Stomach smooth muscle (tissue), 2 donors: ENCODE data around the gene TFF2.

Experiments
- H3K27ac ChIP-seq: one replicate; pipeline ENCODE4 v1.7.0; 2013; ENCODE audit warnings: mild to moderate bottlenecking, low read length, inconsistent platforms
- H3K27me3 ChIP-seq, 2 donors: one replicate each; pipeline ENCODE4 v1.7.0; 2013; ENCODE audit warnings: low read length in 2 of 2; ENCODE audit not compliant: insufficient read depth in 2 of 2, control insufficient read depth in 1 of 2
- H3K36me3 ChIP-seq, 2 donors: one replicate each; pipeline ENCODE4 v1.7.0; 2013; ENCODE audit warnings: low read length in 2 of 2; ENCODE audit not compliant: control insufficient read depth in 2 of 2, insufficient read depth in 2 of 2
- H3K4me1 ChIP-seq: one replicate; pipeline ENCODE4 v1.7.0; 2013; ENCODE audit warnings: low read length; ENCODE audit not compliant: control insufficient read depth, insufficient read depth
- H3K4me3 ChIP-seq, 2 donors: one replicate each; pipeline ENCODE4 v1.7.0; 2013; ENCODE audit warnings: low read length in 2 of 2
- H3K9ac ChIP-seq, 2 donors: one replicate each; pipeline ENCODE4 v1.7.0; 2013; ENCODE audit warnings: low read length in 2 of 2, mild to moderate bottlenecking in 1 of 2
- H3K9me3 ChIP-seq, 2 donors: one replicate each; pipeline ENCODE4 v1.7.0; 2013; ENCODE audit warnings: low read length in 2 of 2; ENCODE audit not compliant: control insufficient read depth in 2 of 2
- donor health status: healthy.
- donor health status: Pancreatic carcinoma.

The TFF2 gene

DNA sequence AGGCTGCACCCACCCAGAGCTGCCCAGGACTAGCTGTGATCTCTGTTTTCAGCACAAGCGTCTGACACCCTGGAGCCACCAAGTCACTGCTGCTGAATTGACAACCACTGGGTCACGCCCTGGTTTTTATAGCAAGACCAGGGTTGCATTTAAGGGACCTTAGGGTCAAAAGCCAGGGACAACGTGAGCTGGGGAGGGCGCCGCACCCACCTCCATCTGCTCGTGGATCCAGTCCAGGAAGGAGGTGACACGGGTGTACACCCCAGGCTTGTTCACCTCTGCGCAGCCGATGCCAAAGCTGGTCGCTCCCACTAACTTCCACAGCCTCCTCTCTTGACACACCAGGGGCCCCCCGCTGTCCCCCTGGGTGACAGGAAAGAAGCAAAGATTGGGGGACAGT lies 24.7 kb upstream of the TFF2 start:
- no peak overlapping the region for H3K4me3 ChIP-seq
- no peak overlapping the region for H3K27ac ChIP-seq

DNA sequence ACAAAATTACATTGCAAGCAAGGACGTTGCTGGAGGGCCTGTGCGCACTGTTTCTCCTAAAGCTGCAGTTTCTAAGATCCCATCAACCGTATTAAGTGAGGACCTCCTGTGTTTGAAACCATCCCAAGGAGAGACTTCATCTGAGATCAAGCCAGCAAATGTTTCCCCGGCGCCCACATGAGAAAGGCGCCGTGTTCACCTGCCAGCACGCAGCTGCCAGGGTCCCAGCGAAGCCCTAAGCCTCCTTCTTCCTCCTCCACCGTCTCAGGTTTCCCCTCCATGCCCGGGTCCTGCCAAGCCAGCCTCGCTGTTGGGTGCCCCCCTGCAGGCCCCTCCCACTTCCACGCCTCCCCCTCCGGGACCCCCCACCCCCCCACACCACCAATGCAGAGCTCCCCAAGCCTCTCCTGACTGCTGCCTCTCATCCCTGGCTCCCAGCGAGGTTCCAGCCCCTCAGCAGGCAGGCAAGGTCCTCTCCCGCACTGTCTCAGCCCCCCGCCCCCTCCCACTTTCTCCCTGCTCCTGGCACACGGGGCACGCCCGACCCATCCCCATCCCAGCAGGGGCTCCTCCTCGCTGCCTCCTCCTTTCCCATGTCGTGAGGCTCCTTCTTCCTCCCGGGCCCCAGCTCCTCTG lies 24.2 kb upstream of the TFF2 start:
- no peak overlapping the region for H3K9ac ChIP-seq

More for the DNA sequence above, 24.7 kb upstream of the TFF2 start:
- Histone ChIP-seq H3K36me3 (no peaks in the 10 kb centered on the region), H3K27me3 (peaks cover 9 to 17% of the 10 kb centered on the region in 2 donors), H3K9ac (no peak overlapping the region), H3K9me3 (no peaks in the 10 kb centered on the region), H3K4me1 (no peaks in the 10 kb centered on the region)

DNA sequence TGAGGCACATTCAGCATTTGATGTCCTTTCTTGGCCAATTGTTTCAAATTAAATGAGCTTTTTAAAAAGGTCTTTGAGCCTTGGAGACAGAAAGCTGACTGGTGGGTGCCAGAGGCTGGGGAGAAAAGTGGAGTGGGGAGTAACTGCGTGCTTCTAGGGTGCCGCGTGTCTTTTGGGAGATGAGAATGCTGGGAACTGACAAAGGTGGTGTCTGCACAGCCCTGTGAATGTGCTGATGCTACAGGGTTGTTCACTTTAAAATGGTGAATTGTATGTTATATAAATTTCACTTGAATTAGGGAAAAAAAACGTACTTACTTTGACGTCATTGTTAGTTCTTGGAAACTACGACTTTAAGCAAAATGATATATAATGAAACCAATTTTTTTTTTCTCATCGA lies 23.7 kb upstream of the TFF2 start:
- Histone ChIP-seq H3K36me3 (no peaks in the 10 kb centered on the region), H3K4me3 (no peak overlapping the region), H3K4me1 (no peaks in the 10 kb centered on the region), H3K27ac (no peak overlapping the region), H3K27me3 (peaks cover 12 to 20% of the 10 kb centered on the region in 2 donors), H3K9me3 (no peaks in the 10 kb centered on the region), H3K9ac (no peak overlapping the region)

More for the DNA sequence above, 24.2 kb upstream of the TFF2 start:
- H3K27ac ChIP-seq: no peak overlapping the region
- H3K4me3 ChIP-seq: no peak overlapping the region
- no peaks in the 10 kb centered on the region for H3K9me3 ChIP-seq
- H3K36me3 ChIP-seq: no peaks in the 10 kb centered on the region
- peaks cover 12 to 20% of the 10 kb centered on the region in 2 donors for H3K27me3 ChIP-seq
- no peaks in the 10 kb centered on the region for H3K4me1 ChIP-seq

DNA sequence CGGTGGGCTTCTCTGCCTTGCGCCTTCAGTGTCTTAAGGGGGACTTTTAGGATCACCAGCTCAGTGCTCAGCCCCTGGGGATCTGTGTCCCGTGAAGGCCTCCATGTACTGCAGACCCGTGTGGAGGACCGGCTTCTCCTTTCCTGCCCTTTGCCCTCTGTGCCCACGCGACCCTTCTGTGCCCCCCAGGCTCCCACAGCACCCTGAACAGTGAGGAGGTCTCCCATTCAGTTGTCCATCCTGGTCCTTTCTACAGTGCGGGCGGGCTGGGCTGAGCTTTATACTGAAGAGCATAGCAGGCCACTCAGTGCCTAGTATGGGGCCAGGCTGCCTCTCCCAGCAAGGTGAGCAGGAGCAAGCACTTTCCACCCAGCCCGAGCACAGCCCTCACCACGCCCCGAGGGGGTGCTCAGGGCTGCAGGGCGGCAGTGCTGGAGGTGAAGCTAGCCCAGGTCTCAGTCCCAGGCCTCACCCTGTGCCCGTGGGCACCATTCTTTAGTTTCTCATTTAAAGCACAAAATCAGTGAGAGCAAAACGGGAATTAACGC lies 23.2 kb upstream of the TFF2 start:
- no peaks in the 10 kb centered on the region for H3K36me3 ChIP-seq
- no peaks in the 10 kb centered on the region for H3K4me1 ChIP-seq
- H3K9ac ChIP-seq: no peak overlapping the region
- H3K27me3 ChIP-seq: peaks cover 12 to 20% of the 10 kb centered on the region in 2 donors
- no peak overlapping the region for H3K4me3 ChIP-seq
- no peaks in the 10 kb centered on the region for H3K9me3 ChIP-seq
- H3K27ac ChIP-seq: no peak overlapping the region

DNA sequence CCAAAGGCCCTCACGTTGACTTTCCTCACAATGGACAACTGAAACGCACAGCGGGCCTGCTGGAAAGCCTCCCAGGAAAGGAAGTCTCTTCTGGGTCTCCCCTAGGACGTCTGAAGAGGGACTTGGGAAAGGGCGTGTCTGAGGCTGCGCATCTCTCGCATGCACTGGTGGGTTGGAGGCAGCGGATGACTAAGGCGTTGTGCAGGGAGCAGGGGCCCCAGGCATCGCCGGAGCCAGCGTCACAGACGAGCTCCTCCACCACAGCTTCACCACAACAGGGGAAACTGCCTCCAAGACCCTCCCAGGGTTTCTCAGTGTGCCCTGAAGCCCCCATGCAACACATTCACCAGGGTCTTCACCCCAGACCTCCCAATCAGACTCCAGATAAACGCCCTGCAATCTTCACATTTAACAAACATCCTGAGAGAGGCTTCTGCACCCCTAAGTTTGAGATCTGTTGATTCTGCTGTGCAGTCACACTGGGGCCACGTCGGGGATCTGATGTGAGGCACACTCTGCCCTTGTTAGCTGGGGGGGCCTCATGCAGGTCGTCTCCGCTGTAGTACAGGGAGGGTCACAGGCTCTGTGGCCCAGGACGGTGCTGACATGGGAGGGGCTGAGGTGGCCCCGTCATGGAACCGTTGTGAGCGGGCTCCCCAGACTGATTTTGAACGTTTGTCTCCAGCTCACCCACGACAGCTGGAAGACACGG lies 22.6 kb upstream of the TFF2 start:
- Histone ChIP-seq H3K36me3 (no peaks in the 10 kb centered on the region), H3K27me3 (peaks cover 12 to 20% of the 10 kb centered on the region in 2 donors), H3K27ac (no peak overlapping the region), H3K4me1 (no peaks in the 10 kb centered on the region), H3K9ac (no peak overlapping the region), H3K4me3 (no peak overlapping the region), H3K9me3 (no peaks in the 10 kb centered on the region)

DNA sequence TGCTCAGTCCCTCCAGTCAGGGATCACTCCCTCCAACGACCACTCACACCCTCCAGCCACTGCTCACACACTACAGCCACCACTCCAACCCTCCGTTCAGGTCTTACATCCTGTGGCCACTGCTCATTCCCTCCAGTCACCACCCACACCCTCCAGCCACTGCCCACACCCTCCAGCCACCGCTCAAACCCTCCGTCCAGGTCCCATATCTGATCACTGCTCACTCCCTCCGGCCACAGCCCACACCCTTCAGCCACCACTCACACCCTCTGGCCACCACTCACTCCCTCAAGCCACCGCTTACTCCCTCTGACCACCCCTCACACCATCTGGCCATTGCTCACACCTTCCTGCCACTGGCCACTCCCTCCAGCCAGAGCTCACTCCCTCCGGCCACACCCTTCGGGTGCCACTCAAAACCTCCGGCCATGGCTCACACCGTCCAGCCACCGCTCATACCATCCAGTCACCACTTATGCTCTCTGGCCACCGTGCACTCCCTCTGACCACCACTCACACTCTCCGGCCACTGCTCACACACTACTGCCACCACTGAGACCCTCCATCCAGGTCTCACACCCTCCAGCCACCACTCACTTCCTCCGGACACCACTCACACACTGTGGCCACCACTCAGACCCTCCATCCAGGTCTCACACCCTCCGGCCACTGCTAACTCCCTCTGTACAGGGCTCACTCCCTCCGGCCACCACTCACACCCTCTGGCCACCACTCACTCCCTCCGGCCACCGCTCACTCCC lies 20.3 kb upstream of the TFF2 start:
- Histone ChIP-seq H3K9me3 (no peaks in the 10 kb centered on the region), H3K36me3 (no peaks in the 10 kb centered on the region), H3K4me3 (no peak overlapping the region), H3K4me1 (no peaks in the 10 kb centered on the region), H3K9ac (no peak overlapping the region), H3K27me3 (peaks cover 12 to 18% of the 10 kb centered on the region in 2 donors), H3K27ac (no peak overlapping the region)

DNA sequence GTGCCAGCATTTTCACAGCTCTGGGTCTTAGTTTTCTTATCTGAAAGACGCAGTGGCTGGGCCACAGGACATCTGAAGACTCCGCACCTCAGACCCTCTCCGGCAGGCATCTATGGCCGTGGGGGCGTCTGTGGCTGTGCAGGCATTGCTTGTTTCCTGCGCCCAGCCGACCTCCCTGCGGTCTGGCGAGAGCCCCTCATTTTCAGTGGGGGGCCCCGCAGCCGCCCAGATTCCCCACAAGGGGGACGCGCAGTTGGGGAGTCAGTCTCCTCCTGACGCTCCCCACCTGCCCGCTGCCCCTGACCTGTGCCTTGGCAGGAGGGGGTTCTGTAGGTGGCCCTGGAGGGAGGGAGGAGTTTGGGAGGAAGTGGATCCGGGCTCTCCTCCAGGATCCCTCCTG lies 19.0 kb upstream of the TFF2 start:
- no peaks in the 10 kb centered on the region for H3K4me1 ChIP-seq
- no peak overlapping the region for H3K4me3 ChIP-seq
- H3K27ac ChIP-seq: no peak overlapping the region
- H3K9me3 ChIP-seq: no peaks in the 10 kb centered on the region
- no peaks in the 10 kb centered on the region for H3K36me3 ChIP-seq
- no peak overlapping the region for H3K9ac ChIP-seq
- peaks cover 8 to 12% of the 10 kb centered on the region in 2 donors for H3K27me3 ChIP-seq

DNA sequence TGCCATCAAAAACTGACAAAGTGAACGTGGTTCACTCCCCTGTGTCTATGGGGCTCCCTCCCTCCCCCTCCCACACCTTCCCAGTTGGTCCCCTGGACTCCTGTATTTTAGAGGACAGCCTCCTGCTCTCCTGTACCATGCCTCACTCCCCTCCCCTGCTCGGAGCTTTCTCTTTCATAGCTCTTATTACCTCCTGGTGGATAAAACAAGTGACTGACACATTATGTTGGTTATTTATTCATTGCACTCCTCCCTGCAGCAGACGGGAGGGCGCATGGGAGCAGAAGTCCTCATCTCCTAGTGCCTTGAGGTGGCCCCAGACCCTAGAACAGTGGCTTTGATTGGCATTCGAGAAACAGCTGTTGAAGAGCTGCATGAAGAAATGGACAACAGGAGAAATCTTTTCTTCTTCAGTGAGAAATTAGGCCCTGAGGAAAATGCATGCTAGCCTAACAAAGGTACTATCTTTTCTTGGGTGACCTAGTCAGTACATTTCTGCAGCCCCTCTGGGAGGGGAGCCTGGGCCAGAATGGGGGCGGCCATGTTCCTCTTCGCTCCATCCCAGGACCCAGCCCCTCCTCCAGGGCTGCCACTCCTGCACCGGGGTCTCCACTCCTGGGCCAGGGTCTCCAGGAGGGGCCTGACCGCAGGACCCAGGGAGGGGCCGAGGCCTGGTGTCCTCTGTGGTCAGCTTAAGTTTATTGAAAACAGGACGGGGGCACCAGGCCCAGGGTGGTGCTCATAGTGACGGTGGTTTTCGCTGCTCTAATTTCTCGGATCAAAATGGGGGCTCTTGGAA lies 16.8 kb upstream of the TFF2 start:
- Histone ChIP-seq H3K4me3 (no peak overlapping the region), H3K9ac (no peak overlapping the region), H3K9me3 (no peaks in the 10 kb centered on the region), H3K36me3 (no peaks in the 10 kb centered on the region), H3K27ac (no peak overlapping the region), H3K27me3 (peaks cover 12% of the 10 kb centered on the region in 2 donors), H3K4me1 (no peaks in the 10 kb centered on the region)

DNA sequence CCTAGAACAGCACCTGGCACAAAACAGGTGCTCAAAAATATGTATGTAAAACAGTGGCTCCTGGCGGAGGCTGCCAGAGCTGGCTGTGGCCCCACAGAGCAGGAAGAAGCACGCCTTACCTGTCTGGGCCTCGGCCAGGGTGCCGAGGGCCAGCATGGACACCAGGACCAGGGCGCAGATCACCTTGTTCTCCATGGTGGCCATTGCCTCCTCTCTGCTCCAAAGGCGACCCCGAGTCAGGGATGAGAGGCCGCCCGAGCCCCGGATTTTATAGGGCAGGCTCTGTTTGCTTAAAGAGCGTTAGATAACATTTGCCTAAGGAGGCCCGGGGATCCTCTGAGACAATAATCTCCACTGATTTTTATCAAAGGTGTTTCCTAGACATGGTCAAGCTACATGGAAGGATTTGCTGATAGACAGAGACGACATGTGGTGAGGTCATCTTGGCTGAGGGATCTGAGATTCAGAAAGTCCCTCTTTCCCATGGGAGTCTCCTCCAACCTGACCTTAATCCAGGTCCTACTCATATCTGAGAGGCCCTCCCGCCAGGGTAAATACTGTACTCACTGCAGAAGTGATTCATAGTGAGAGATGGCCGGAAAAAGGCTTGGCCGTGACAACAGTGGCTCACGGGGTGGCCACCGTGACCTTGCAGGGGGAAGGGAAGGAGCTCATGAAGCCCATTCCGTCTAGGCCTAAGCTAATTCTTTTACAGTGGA lies 15.7 kb upstream of the TFF2 start, which contains the start of gene TFF1:
Gene TFF1 (minus strand): TSS at position 244 of the 719 bp plus-strand sequence. CDS start 40 bp downstream, at position 204.
- H3K9ac ChIP-seq: no peak within 1 kb of the TSS
- no peaks in the 10 kb centered on the region for H3K4me1 ChIP-seq
- H3K9me3 ChIP-seq: no peaks in the 10 kb centered on the region
- H3K36me3 ChIP-seq: no peaks in the 10 kb centered on the region
- peaks cover 16 to 19% of the 10 kb centered on the region in 2 donors for H3K27me3 ChIP-seq
- H3K4me3 ChIP-seq: no peak within 1 kb of the TSS
- no peak within 1 kb of the TSS for H3K27ac ChIP-seq
